Embryonic facial prominence (tissue), 1 donor: ENCODE measurements around the gene DNMBP.
"Not testable (repeated sequence)": the region's sequence is repeated elsewhere in the genome, so short reads cannot be mapped to it uniquely, and the experiment has no call there.

Experiments
- DNase-seq: peaks from one replicate; pipeline ENCODE4 v3.0.0-alpha.2; 2016; ENCODE audit errors: extremely low spot score

The DNMBP gene

GRCh38 chr10:100020142-100020885 lies 10.6 kb upstream of the DNMBP start:
- no peak for DNase-seq

DNA sequence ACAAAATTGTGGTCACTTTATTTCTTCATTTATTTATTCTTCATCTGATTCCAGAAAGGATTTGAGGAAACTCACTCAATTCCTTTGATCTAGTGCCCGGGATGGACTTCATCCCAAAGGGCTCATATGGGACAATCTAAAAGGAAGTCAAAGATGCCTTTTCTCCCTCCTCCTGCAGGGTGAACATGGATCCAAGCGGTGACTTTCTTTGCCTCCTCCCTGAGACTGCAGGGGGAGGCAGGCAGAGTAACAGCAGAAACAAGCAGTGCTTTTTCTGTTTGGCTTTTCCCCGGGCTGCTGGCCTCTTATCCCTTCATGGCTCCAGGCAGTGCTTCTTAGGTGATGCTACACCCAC lies 10.0 kb upstream of the DNMBP start:
- DNase-seq: no peak

GRCh38 chr10:100014071-100014762 lies 4.5 kb upstream of the DNMBP start:
- DNase-seq: no peak

DNA sequence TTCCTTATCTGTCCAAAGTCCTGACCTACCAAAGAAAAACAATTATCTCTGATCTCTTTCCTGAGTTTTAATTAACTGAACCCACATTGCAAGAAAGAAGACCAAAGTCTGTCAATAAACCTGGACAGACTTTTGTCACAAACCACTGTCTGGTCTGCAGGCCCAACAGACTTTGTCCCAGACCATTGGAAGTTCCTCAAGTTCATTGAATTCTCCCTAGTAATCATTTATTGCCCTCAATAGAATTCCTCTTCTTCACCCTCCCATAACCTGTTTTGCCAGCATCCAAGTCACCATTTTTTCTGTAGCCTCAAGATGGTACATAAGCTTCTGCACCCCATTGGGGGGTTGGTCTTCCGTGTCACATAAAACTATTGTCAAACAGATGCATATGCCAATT lies 3.9 kb upstream of the DNMBP start:
- no peak for DNase-seq

DNA sequence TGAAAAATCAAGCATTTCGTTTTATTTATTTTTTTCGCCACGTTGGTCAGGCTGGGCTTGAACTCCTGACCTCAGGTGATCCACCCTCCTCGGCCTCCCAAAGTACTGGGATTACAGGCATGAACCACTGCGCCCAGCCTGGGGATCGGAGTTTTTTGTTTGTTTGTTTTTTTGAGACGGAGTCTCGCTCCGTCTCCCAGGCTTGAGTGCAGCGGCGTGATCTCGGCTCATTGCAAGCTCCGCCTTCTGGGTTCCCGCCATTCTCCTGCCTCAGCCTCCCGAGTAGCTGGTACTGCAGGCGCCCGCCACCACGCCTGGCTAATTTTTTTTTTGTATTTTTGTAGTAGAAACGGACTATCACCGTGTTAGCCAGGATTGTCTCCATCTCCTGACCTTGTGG lies 2.2 kb upstream of the DNMBP start:
- not testable (repeated sequence) for DNase-seq

GRCh38 chr10:100009283-100009792 lies 409 bp downstream of the DNMBP start:
- DNase-seq: no peak

GRCh38 chr10:100008708-100009282 lies 952 bp downstream of the DNMBP start:
- no peak for DNase-seq

GRCh38 chr10:100008142-100008522 lies 1.6 kb downstream of the DNMBP start:
- DNase-seq: no peak

DNA sequence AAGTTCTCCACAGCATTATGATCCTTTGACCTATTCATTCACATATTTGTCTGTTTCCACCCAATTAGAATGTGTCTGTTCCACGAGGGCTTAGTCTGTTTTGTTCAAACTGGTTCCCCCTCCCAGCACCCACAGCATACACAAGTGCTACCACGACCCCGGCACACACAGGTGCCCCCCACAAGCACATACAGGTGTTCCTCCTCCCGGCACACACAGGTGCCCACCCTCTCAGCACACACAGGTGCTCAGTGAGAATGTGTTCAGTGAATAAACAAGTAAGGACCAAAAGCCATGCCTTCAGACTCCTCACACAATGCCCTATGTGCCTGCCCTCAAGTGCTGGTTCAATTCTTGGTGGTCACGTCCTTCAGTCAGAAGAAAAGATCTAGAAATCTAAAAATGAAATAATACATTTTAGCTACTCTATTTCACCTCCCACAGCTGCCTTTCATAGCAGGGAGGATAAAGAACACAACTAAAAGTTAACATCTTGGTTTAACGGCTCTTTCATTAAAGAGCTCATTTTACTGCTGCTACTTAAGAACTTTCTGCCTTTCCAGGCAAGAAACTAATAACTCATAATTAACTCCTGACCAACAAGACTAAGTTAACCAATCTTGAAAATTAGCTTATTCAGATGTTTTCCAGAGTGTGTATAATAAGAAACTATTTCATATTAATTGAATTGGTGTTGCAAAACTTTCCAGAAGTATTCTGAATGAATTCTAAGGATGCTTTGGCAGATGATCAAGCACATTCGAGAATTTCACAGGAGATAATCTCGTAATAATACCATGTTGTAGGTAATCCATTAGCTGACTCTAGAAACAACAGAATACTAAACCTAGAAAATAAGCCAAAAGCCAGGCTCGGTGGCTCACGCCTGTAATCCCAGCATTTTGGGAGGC lies 2.3 kb downstream of the DNMBP start:
- no peak for DNase-seq

GRCh38 chr10:100006243-100006886 lies 3.4 kb downstream of the DNMBP start:
- no peak for DNase-seq

DNA sequence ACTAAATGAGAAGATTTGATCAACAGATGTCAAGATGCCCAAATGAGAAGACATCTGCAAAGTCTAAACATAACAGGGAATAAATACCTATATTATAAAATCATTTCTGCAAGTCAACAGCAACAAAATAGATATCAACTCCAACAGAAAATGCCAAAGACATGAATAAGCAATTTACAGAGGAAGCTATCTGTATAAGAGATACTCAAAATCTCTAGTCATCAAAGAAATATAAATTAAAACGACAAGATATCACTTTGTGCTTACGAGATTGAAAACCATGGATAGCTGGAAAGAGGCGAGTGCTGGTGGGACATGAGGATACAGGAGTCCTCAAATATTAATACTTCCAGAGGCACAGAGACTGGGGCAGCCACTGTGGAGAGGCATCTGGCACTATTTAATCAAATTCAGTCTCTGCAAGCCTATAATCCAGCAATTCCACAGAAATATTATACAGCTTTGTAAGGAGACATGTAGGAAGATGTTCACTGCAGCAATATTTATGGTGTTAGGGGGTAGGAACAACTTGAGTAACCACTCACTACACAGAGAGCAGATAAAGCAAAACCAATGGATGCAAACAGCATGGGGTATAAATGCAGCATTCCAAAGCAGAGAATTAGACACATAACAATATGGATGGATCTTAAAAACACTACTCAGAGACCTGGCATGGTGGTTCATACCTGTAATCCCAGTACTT lies 4.8 kb downstream of the DNMBP start:
- no peak for DNase-seq

DNA sequence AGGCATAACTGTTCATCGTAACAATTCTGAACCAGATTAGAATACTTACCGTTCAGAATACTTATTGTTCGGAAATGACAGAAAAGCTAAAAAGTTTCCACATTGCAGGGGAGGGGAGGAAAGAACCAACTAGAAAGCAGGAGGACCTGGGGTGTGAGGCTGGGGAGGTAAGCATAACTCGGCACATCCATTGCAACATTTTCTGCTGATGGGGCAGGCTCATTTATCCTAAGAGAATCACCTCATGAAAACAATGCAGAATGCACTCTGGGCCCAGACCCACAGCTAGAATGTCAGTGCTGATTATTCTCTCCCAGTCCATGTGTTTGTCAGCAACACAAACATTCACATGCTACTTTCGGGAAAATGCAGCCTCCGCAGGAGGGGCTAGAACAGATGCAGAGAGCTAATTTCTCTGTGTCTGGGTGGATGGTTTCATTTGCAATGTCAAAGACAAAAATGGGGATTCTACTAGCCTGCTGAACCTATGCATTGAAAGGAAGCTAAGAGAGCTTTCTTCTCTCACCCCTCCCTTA lies 9.6 kb downstream of the DNMBP start:
- no peak for DNase-seq

DNA sequence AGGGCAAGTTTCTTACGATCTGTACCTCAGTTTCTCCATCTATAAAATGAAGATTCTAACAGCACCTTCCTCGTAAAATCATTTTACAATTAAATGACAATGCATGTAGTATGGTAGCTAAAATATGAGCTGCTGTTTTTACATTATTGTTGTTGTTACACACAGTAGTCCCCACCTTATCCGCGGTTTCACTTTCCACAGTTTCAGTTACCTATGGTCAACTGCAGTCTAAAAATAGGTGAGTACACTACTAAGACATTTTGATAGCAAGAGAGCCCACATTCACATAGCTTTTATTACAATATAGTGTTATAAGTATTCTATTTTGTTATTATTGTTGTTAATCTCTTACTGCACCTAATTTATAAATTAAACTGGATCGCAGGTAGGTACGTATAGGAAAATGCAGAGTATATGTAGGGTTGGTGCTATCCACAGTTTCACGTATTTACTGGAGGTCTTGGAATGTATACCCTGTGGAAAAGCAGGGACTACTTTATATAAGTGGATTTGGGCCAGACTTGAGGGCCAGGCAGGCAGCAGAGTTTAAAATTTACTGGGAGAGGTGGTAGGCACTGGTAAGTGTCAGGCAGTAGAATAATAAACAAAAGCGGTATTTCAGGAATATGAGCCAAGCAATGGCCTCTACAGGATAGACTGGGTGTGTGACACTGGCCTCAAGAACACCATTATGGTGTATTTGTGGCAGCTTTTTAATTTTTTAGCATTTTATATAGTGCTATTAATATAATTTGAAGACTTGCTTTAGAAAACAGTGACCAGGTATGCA lies 10.2 kb downstream of the DNMBP start:
- no peak for DNase-seq

DNA sequence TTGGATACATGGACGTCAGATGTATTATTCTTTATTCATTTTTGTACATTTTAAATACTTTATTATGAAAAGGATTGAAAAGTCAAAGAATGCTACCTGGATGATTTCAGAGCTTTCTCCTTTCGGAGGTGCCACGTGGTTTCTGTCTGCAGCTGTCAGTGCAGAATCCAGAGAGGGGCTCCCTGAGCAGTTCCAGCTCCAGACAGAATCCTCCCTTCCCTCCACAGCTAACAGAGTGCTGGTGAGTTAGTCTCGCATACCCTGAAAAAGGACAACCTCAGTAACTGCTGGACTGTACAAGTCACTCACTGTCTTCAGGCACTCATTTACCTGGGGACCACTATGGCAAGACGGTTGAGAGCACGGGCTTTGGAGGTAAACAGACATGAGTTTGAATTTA lies 10.9 kb downstream of the DNMBP start:
- no peak for DNase-seq

DNA sequence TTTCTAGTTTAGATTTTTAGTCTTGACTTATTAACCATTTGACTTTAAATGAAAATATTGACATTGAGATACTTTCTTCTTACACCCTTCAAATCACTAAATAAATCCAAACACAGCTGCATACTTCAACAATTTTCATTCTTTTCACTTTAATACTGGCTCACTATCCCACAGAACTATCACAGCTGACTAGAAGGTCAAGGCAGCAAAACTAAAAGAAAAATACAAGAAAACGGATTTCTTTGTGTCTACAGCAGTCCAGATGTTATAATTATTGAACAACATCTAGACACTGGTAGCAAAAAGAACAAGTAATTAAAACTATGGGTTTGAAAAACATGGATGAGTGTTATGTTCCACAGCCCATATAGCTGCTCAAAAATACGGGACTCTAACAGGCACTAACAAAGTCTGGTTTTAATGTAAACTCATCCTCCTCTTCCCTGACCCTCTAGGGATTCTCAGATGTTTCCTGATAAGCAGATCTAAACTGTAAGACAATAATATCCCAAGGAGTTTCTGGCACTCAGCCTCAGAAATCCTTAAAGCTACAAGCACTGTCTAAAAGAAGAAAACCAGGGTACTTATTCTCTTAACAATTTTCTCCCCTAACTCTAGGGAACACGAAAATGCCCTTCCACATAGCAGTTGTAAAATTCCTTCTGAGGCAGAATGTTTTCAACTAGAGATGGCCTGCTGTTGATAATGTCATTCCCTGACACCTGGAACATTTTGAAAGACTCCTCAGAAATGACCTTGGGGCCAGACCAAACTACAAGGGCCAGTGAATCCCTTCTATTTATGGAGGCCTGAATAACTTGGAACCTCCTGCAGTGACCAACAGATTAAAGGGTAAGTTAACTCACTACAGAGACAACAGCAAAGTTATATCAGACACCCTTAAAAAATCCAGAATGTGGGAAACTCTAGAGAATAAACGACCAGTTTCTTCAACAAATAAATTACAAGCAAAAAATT lies 12.8 kb downstream of the DNMBP start:
- no peak for DNase-seq

DNA sequence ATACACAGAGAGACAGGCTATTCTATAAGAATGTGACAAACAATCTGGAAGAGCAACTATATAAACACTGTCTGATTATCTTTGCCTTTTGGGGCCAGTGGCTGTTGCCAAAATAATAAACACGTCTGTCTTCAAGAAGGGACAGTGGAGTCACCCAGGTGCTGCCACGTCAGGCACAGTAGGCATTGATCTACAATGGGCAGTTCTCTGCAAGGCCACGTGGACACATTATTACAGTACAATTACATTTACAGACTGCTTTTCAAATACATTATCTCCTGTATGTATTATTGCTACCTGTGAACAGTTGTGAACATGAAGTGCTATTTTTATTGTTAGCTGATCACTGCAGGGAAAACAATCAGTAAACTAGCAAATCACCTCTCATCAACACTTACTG lies 14.0 kb downstream of the DNMBP start:
- no peak for DNase-seq

- no peak for DNase-seq
These were observed 14.5 kb downstream of the DNMBP start for GRCh38 chr10:99995269-99995668.

- no peak for DNase-seq
These were observed 14.9 kb downstream of the DNMBP start for GRCh38 chr10:99994801-99995200.
